ENCODE measurements around the gene AMER1. TPM values are rescaled to one million over a fixed set of nuclear protein-coding genes. Genes with fewer than 3 reads are reported as not detected.

AMER1 gene
- total RNA-seq, 1 donor from 2014 or later, result 1.9 TPM

- DNase-seq (ENCODE audit: low read depth), result no peak
- no peak overlapping the region for H3K4me3 ChIP-seq (ENCODE audit: low read depth, low read length)
- no peak for TF ChIP-seq CTCF (conservative IDR thresholded peaks at IDR 0.05; ENCODE audit: low read depth, low read length)
These were observed 18.3 kb downstream of the AMER1 start for GRCh38 chrX:64186974-64187761.

- DNase-seq (ENCODE audit: low read depth), result no peak
- TF ChIP-seq CTCF (conservative IDR thresholded peaks at IDR 0.05; ENCODE audit: low read depth, low read length), result no peak
- no peak overlapping the region for H3K4me3 ChIP-seq (ENCODE audit: low read depth, low read length)
These were observed 21.1 kb downstream of the AMER1 start for GRCh38 chrX:64184396-64184795.

GRCh38 chrX:64182208-64182607 lies 23.3 kb downstream of the AMER1 start:
- H3K4me3 ChIP-seq (ENCODE audit: low read depth, low read length), result no peak overlapping the region
- DNase-seq (ENCODE audit: low read depth), result no peak
- TF ChIP-seq CTCF (conservative IDR thresholded peaks at IDR 0.05; ENCODE audit: low read depth, low read length), result no peak

GRCh38 chrX:64176876-64177275 lies 28.6 kb downstream of the AMER1 start:
- H3K4me3 ChIP-seq (ENCODE audit: low read depth, low read length), result no peak overlapping the region
- TF ChIP-seq CTCF (conservative IDR thresholded peaks at IDR 0.05; ENCODE audit: low read depth, low read length), result no peak
- DNase-seq (ENCODE audit: low read depth), result no peak

- no peak for DNase-seq (ENCODE audit: low read depth)
- TF ChIP-seq CTCF (conservative IDR thresholded peaks at IDR 0.05; ENCODE audit: low read depth, low read length), result no peak
- no peak overlapping the region for H3K4me3 ChIP-seq (ENCODE audit: low read depth, low read length)
These were observed 35.5 kb downstream of the AMER1 start for GRCh38 chrX:64169988-64170387.

- TF ChIP-seq CTCF (conservative IDR thresholded peaks at IDR 0.05; ENCODE audit: low read depth, low read length), result no peak
- no peak overlapping the region for H3K4me3 ChIP-seq (ENCODE audit: low read depth, low read length)
- DNase-seq (ENCODE audit: low read depth), result no peak
These were observed 52.7 kb downstream of the AMER1 start for GRCh38 chrX:64152857-64153256.

GRCh38 chrX:64151911-64152310 lies 53.6 kb downstream of the AMER1 start:
- DNase-seq (ENCODE audit: low read depth), result no peak
- TF ChIP-seq CTCF (conservative IDR thresholded peaks at IDR 0.05; ENCODE audit: low read depth, low read length), result no peak

More at GRCh38 chrX:64151911-64152310, 53.6 kb downstream of the AMER1 start:
- no peak overlapping the region for H3K4me3 ChIP-seq (ENCODE audit: low read depth, low read length)
